Head of caudate nucleus (tissue), 42 donors: ENCODE results near the gene SEMA4D.

Source experiments
- DNase-seq, 42 donors: peaks; one replicate each; pipeline versions ENCODE4 v3.0.0 to v3.0.0-alpha.2; 2020 to 2021; ENCODE audit warnings: mixed read lengths in 7 of 42
- intact Hi-C: fragments of 100-400 bp; cut with DNase I; formaldehyde crosslinking; loops from one replicate; pipeline ENCODE4 v1.15.0; 2022

Gene SEMA4D

DNA sequence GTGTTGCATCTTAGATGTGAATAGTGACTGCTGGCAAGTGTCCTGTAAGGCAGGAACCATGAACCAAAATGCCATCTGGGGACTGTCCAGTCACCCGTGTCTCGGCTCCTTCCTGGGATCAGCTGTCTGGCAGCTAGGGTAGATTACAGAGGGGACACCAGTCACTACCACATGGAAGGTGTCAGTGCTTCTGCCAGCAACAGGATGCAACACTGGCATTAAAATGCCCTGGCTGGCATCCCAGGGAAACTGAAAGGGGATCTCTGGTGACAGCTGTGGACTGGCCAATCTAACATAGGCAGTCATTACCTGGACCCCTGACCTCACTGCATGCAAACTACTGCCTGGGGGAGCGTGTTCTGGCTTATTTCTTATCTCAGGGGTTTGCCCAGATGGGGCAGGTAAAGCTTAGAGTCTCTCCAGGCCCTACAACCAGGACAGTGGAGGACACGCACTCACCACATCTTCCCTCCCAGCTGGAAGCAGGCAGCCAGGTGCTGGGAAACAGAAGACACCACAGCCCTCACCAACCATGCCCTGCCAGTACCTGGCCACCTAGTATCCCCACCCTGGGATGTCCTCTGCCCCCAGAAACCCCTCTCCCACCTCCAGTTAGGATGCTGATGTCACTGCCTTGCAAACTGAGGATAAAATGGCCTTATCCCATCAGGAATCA lies 83.8 kb downstream of the SEMA4D start:
- intact Hi-C loops, result no loop called here
- no peak for DNase-seq

GRCh38 chr9:89412951-89413350 lies 85.0 kb downstream of the SEMA4D start:
- intact Hi-C loops, result no loop called here
- no peak for DNase-seq

DNA sequence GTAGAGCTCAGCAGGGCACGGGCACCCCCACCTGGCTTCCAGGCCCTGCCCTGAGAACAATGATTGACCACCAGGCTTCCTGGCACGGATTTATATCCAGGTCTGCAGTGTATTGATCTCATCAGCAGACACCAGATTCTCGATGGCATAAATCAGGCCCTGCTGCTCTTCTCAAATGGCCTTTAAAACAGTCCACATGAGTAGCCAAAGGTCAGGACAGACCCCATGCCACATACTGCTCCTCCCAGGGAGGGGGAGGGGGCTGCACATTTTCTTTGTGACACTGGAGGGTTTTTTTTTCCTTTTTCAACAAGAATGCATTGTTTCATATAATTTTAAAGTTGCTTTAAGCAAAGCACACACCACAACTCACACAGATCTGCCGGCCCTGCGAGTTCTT lies 85.4 kb downstream of the SEMA4D start:
- no peak for DNase-seq

DNA sequence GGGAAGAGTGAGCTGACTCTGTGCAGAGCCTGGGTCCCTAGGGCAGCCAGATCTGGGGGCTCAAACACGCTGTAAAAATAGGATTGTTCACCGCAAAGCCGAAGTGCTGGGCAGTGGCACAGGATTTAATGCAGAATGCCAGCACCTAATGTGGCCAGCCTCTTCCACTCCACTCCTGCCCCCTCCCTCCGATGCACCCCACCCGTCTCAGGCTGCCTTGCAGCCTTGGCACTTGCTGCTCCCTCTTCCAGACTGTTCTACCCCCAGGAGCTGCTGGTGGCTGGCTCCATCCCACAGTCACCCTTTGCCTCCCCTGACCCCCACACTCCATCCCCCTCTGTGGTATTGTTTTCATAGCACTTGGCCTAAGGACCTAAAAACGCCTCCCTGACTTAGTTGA lies 86.2 kb downstream of the SEMA4D start:
- intact Hi-C loops, result no loop called here
- DNase-seq, result no peak

More for the DNA sequence above, 85.4 kb downstream of the SEMA4D start:
- intact Hi-C loops, result no loop called here

GRCh38 chr9:89410641-89411350 lies 87.1 kb downstream of the SEMA4D start:
- intact Hi-C loops, result no loop called here
- peak in 23 of 42 donors; percentile 34 to 80 (median 64) for DNase-seq

- intact Hi-C loops, result no loop called here
- DNase-seq, result no peak
Measured at GRCh38 chr9:89410022-89410421, 87.9 kb downstream of the SEMA4D start.

DNA sequence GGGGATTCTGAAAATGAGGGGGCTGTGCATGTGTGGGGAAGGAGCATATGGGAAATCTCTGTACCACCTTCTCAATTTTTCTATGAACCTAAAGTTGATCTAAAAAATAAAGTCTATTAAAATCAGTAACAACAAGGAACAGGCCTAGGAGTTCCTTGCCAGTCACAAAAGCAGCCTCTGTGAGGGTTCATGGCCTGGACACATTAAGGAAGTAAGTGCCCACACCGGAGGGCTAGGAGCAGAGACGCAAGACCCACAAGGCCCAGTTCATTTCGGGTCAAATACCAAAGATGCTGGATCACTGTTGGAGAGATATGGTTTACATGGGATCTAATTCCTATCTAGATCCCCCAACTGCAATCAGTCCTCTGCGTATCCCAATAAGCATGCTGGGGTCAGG lies 88.4 kb downstream of the SEMA4D start:
- intact Hi-C loops, result no loop called here
- no peak for DNase-seq

DNA sequence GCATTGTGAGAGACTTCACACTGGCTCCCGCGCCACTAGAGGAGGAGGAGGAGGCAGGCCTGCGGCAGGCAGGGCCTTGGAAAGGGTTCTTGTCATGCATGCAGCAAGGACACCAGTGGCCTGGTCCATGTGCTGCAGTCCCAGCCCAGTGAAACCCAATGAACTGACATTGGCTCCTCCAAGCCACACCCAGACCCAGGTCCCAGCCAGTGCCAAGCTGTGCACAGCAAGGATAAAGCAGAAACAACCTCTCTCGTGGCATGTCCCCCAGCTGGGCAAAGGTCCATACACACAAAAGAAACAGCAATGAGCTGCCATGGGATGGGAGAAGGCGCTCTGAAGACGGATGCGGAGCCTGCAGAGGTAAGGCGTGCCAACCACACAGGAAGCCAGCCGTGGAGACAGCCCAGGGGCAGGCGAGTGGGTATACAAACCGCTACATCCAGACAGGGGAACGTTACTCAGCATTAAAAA lies 89.2 kb downstream of the SEMA4D start:
- peak in 7 of 42 donors; percentile 28 to 67 (median 35) for DNase-seq
- intact Hi-C loops, result no loop called here

DNA sequence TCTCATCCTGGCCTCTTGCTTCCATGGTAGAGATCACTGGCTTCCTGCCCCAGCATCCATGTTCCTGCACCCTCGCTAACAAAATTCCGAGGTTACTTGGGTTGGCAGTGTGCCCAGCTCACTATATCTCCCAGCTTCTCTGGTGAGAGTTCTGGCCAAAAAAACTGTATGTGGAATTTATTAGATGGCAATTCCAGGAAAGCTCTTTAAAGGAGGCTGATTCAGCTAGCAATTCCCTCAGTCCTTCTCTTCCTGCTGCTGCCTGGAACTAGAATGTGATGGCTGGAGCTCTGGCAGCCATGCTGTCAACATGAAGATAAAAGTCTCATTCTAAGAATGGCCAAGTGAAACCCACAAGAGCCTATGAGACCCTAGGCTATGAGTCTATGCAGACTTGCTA lies 90.8 kb downstream of the SEMA4D start:
- intact Hi-C loops, result no loop called here
- no peak for DNase-seq

DNA sequence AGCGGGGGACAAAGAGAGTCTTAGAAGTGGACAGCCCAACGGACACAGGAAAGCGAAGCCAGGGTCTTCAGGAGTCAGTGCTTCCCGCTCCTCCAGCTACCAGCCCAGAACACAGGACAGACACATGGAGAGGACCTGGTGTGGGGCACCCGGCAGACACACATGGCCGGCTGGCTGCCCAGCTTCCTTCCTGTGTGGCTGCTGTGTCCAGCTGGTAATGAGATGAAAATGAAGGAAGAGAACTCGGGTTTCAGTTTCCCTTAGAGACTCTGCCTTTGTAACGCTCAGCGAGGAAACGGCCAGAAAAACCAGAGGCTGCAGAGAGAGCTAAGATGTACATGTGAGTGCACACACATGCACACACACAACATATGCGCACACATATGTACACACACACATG lies 92.1 kb downstream of the SEMA4D start:
- peak in 26 of 42 donors; percentile 30 to 68 (median 52) for DNase-seq
- intact Hi-C loops, result no loop called here

DNA sequence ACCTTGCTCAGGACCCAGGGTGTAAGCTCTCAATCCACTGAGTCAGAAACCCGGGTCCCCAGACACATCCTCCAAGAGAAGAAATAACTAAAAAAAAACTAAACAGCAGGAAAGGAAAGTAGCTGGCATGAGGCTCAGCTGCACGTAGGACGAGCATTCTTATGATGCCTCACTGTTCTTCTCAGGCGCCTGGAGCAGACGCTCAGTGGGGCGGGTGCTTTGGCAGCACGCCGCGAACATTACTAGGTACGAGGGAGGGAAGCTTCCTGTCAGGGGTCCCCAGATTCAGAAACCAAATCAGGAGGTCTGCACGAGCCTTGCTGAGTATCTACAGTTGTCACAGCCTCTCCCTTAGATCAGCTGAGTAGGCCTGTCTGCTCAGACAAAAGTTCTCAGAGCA lies 93.8 kb downstream of the SEMA4D start:
- intact Hi-C loops, result no loop called here
- DNase-seq, result peak in 1 of 42 donors; percentile 36

DNA sequence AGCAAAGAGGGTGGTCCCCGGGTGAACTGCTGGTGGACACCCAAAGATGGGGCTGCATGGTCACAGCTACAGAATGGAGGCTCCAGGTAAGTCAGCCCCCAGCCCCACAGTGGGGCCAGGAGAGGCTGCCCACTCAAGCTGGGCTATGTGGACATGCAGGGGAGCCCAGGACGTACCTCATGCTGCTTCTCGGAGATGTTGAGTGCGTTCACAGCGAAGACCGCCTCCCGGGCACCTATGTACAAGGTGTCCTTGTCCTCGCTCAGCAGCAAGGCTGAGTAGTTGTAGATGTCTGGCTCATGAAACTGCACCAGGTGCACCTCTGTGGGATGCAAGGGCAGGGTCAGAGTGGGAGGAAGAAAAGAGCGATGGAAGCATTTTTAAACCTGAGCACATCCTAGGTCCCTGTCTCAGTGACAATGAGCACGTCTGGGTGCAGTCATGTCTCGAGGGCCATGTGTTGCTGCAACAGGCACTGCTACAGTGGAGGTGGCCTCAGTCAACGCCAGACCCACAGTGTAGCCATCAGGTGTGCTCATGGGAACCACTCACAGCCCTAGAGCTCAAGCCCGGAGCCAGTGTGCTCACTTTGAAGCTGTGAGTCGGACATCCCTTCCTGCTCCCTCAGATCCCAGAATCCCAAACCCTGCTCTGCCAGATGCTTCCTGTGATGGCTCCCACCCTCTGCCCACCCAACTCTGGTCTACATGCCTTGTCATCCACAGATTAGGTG lies 95.1 kb downstream of the SEMA4D start:
- DNase-seq, result peak in 3 of 42 donors; percentile 46 to 54 (median 47)
- intact Hi-C loops, result no loop called here

DNA sequence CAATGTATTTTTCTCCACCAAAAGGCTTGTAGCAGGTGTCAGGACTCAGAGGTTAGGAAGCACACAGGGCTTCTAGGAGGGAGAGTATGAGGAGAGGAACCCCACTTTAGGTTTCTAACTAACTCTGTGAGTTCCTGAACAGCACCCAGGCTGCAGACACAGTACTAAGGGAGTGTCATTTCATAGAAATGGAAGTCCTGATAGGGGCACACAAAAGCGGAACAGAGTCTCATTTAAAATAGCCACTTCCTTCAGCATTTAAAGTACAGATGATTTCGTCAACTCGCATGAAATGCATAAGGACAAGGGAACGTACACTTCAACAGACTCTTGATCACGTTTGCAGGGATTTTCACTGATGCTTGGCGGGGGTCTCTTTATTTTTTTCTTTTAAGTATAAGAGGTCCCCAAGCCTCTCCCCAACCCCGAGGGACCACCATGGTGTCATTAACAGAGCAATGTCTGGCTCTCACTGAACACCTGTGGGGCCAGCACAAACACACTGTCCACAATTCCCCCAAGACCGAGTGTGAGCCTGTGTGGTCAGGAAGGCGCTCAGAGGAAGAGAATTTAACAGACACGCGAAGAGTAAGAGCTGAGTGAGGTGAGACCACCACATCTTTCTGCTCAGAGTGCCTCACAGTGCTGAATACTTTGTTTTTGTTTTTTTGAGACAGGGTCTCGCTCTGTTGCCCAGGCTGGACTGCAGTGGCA lies 97.4 kb downstream of the SEMA4D start:
- intact Hi-C loops, result no loop called here
- no peak for DNase-seq

GRCh38 chr9:89398621-89399020 lies 99.3 kb downstream of the SEMA4D start:
- DNase-seq, result no peak
- intact Hi-C loops, result no loop called here

GRCh38 chr9:89397471-89397870 lies 100.4 kb downstream of the SEMA4D start:
- DNase-seq, result peak in 26 of 42 donors; percentile 24 to 83 (median 66)
- intact Hi-C loops, result no loop called here

DNA sequence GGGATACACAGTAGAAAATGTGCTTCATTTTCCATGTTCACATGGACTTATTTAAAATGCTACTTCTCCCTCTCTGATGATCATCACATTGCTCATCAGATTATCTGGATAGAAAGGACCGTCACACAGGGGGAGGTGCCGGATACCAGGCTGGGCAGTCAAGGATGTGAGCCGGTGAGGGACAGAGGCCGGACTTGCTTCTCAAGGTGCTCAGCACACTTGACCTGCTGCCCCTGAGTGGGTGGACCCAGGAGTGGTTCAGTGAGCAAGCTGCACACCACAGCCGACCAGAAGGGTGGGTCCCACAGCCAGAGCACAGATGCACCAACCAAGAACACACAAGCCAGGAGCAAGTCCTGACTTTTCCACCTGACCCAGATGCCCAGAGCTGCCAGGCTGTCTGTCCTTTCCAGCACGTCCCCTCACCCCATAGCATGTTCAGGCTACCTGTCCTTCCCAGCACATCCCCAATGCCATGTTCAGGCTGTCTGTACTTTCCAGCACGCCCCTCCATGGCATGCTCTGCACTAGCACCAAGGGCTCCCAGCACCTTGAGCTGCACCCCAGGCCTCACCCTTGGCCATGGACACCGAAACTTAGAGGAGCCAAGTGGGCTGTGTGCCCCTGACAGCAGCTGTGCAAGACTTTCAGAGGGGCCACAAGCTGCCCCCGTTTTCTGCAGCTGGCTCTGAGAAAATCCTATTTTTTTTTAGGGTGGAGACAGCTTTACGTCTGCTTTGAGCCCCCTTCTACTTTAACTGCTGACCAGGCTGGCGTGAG lies 101.8 kb downstream of the SEMA4D start:
- intact Hi-C loops, result no loop called here

GRCh38 chr9:89394412-89394811 lies 103.5 kb downstream of the SEMA4D start:
- intact Hi-C loops, result no loop called here

More for the DNA sequence above, 101.8 kb downstream of the SEMA4D start:
- no peak for DNase-seq

GRCh38 chr9:89391585-89391984 lies 106.3 kb downstream of the SEMA4D start:
- intact Hi-C loops, result no loop called here
- no peak for DNase-seq

More at GRCh38 chr9:89394412-89394811, 103.5 kb downstream of the SEMA4D start:
- DNase-seq, result no peak
